ENCODE results near the gene ST3GAL4. TPM values are rescaled to one million over a fixed set of nuclear protein-coding genes. Genes with fewer than 3 reads are reported as not detected.

The ST3GAL4 gene
- total RNA-seq, 1 donor: 13.8 TPM

- Histone ChIP-seq H2AFZ (ENCODE audit: low read length) (no peak overlapping the region), H3K4me3 (ENCODE audit: insufficient read depth, low read length) (no peak overlapping the region), H3K9me3 (ENCODE audit: low read depth, low read length) (no peaks in the 10 kb centered on the region), H3K79me2 (ENCODE audit: insufficient read depth, low read length) (no peaks in the 10 kb centered on the region), H3K36me3 (ENCODE audit: insufficient read depth, low read length) (no peaks in the 10 kb centered on the region), H3K4me1 (ENCODE audit: insufficient read depth, low read length) (peaks cover 27% of the 10 kb centered on the region), H4K20me1 (ENCODE audit: insufficient read depth, low read length) (peaks cover 3% of the 10 kb centered on the region), H3K4me2 (ENCODE audit: insufficient read depth, low read length) (no peak overlapping the region), H3K27me3 (ENCODE audit: insufficient read depth, low read length) (no peaks in the 10 kb centered on the region), H3K27ac (ENCODE audit: low read depth, low read length) (no peak overlapping the region)
- TF ChIP-seq CTCF (IDR thresholded peaks at IDR 0.05; ENCODE audit: extremely low read depth, low read depth, low read length): no peak
- DNase-seq (ENCODE audit: insufficient read length, low spot score, missing footprints): no peak
Measured at GRCh38 chr11:126338346-126339055, 17.0 kb upstream of the ST3GAL4 start.

- Histone ChIP-seq H3K4me1 (ENCODE audit: insufficient read depth, low read length) (peaks cover 27% of the 10 kb centered on the region), H3K79me2 (ENCODE audit: insufficient read depth, low read length) (no peaks in the 10 kb centered on the region), H4K20me1 (ENCODE audit: insufficient read depth, low read length) (peaks cover 3% of the 10 kb centered on the region), H3K9me3 (ENCODE audit: low read depth, low read length) (no peaks in the 10 kb centered on the region), H3K4me3 (ENCODE audit: insufficient read depth, low read length) (no peak overlapping the region), H3K27ac (ENCODE audit: low read depth, low read length) (no peak overlapping the region), H3K4me2 (ENCODE audit: insufficient read depth, low read length) (no peak overlapping the region), H2AFZ (ENCODE audit: low read length) (no peak overlapping the region), H3K27me3 (ENCODE audit: insufficient read depth, low read length) (no peaks in the 10 kb centered on the region), H3K36me3 (ENCODE audit: insufficient read depth, low read length) (no peaks in the 10 kb centered on the region)
- DNase-seq (ENCODE audit: insufficient read length, low spot score, missing footprints): no peak
- no peak for TF ChIP-seq CTCF (IDR thresholded peaks at IDR 0.05; ENCODE audit: extremely low read depth, low read depth, low read length)
Measured at GRCh38 chr11:126339073-126339862, 16.2 kb upstream of the ST3GAL4 start.

DNA sequence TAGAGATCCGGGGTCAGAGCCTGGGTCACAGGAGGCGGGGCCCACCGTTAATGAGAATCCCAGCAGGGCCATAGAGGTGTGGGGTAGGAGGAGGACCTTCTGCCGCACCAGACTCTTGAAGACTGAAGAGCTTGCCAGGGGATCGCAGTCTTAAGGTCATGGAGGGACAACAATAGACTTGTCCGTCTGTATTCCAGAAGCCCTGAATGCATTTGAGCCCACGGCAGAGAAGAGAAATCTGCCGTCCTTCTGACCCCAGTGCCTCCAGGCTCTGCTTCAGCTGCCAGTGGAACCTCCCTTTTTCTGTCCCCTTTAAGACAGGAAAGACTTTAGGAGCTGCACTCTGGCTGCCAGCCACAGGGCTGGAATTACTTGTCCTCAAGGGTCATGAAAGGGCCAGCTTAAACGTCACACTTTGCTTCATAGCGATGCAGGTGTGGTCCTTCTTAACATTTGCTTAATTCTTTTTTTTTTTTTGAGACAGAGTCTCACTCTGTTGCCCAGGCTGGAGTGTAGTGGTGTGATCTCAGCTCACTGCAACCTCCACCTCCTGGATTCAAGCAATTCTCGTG lies 15.5 kb upstream of the ST3GAL4 start:
- TF ChIP-seq CTCF (IDR thresholded peaks at IDR 0.05; ENCODE audit: extremely low read depth, low read depth, low read length): no peak
- H3K4me3 ChIP-seq (ENCODE audit: insufficient read depth, low read length): no peak overlapping the region
- H3K27ac ChIP-seq (ENCODE audit: low read depth, low read length): no peak overlapping the region
- no peak for DNase-seq (ENCODE audit: insufficient read length, low spot score, missing footprints)
- peaks cover 3% of the 10 kb centered on the region for H4K20me1 ChIP-seq (ENCODE audit: insufficient read depth, low read length)
- H3K79me2 ChIP-seq (ENCODE audit: insufficient read depth, low read length): no peaks in the 10 kb centered on the region
- H3K36me3 ChIP-seq (ENCODE audit: insufficient read depth, low read length): no peaks in the 10 kb centered on the region
- H3K4me1 ChIP-seq (ENCODE audit: insufficient read depth, low read length): peaks cover 21% of the 10 kb centered on the region
- no peak overlapping the region for H2AFZ ChIP-seq (ENCODE audit: low read length)
- no peaks in the 10 kb centered on the region for H3K9me3 ChIP-seq (ENCODE audit: low read depth, low read length)
- no peak overlapping the region for H3K4me2 ChIP-seq (ENCODE audit: insufficient read depth, low read length)
- no peaks in the 10 kb centered on the region for H3K27me3 ChIP-seq (ENCODE audit: insufficient read depth, low read length)
